Spleen (tissue), 7 donors: ENCODE results near the gene DIAPH1.

Source experiments
- CTCF ChIP-seq, 11 experiments: fragments of 200-600 bp in 7 of 11; fragments of 450-650 bp in 4 of 11; sonication (generic) in 4 of 11; IDR thresholded peaks in 8 of 11; conservative IDR thresholded peaks in 3 of 11; 1 replicate in 7 of 11; 2 replicates in 4 of 11; pipeline versions ENCODE4 v1.4.0 to v1.8.0; 2016 to 2021; ENCODE audit warnings: antibody characterized with exemption in 11 of 11, inconsistent platforms in 4 of 11, mild to moderate bottlenecking in 1 of 11
- POLR2AphosphoS5 ChIP-seq, 3 donors: sonication (generic); formaldehyde crosslinking; IDR thresholded peaks; one replicate each; pipeline ENCODE4 v1.5.1; 2017; ENCODE audit warnings: antibody characterized with exemption in 3 of 3
- donor health status: DM: no; HTN: no; CAD: no; lungs with moderate emphysema.
- donor health status: DM: no; HTN: no; CAD: no.
- donor health status: DM: no; HTN: no; CAD: no.

GRCh38 chr5:141492168-141492885, 126.5 kb downstream of the DIAPH1 start:
- TF ChIP-seq CTCF (IDR thresholded peaks at IDR 0.05 in 8 of 11, conservative IDR thresholded peaks at IDR 0.05 in 3 of 11): no peak
- peak; percentile 20 to 59 (median 57) for TF ChIP-seq POLR2AphosphoS5 (IDR thresholded peaks at IDR 0.05)
